ENCODE results near the gene VDR.

VDR gene

DNA sequence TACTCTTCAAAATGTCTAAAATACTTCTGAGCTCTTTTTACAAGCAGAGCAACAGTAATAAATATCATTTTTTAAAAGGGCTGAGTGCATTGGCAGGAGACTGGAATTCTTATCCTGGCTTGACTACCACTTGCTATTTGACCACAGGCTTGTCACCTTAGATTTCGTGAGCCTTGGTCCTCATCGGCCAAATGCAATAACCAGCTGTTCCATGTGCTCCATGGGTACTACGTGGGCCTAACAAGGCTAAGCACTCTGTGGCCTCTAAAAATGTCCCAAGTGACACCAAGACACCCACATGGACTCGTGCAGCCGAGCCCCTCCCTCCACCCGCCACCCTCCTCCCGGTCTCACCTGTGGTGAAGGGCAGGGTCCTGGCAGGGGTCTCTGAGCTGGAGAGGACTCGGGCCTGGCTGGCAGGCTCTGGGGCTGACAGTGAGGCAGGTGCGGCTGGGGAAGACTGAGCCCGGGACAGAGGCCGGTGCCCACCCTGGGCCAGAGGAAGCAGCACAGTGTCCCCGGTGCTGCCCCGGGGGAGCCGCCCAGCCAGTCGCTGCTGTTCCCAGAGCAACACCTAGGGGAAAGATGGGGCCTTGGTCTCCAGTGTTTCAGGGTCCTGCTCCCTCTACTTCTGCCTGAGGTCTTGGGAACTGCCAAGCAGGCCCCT is 111.6 kb downstream of the VDR start:
- DNase-seq (ENCODE audit: low read depth), result no peak

DNA sequence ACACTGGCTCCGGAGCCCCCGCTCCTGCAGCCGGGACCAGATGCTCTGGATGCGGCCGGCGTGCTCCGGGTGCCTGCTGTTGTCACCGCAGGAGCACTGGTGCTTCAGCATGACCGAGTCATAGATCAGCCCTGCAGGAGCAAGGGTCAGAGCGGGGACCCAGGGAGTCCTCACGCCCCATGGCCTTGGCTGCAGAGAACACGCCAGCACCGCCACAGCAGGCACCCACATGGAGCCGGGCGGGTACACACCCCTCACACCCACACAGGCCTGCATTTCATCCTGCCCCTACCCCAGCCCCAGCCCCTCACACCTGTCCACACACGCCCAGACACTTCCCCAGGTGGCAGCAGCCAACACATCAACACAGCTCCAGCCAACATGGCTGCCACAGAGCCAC is 112.9 kb downstream of the VDR start:
- no peak for DNase-seq (ENCODE audit: low read depth)

Measured in stimulated activated CD8-positive, alpha-beta memory T cell treated with anti-CD3 and anti-CD28 coated beads, Interleukin-7, amount 100 ng/mL, for 24 hours (primary cell).